A549 (cell line): Measurements from ENCODE around the gene ST6GALNAC5. TPM values are rescaled to one million over a fixed set of nuclear protein-coding genes. Genes with fewer than 3 reads are reported as not detected.

Source experiments
- ATAC-seq, 2 experiments: fragments of 200-7000 bp in 1 of 2; fragments of >200 bp in 1 of 2; cut with Nextera tagmentation in 1 of 2; cut with Tn5 transposase in 1 of 2; 3 replicates each; pipeline versions ENCODE4 v1.8.0 to v1.9.1; 2018 to 2020; ENCODE audit warnings: mild to moderate bottlenecking in 1 of 2, moderate library complexity in 1 of 2
- CTCF ChIA-PET: fragments of 300-600 bp; sonication (Branson Sonifier 250); formaldehyde crosslinking; extraction: SDS; loops from one replicate; lab custom pipeline; 2021; ENCODE audit warnings: antibody characterized with exemption, inconsistent platforms; lab: Yijun Ruan, JAX
- POLR2A ChIA-PET: fragments of 350-600 bp; formaldehyde crosslinking; extraction: SDS; loops from one replicate; lab custom pipeline; 2021; ENCODE audit warnings: antibody characterized with exemption, inconsistent platforms; lab: Yijun Ruan, JAX
- DNase-seq, 2 experiments: peaks; one replicate each; pipeline versions ENCODE4 v3.0.0 to v3.0.0-alpha.2; 2011 to 2016; ENCODE audit warnings: low read depth in 1 of 2, low spot score in 1 of 2
- FAIRE-seq: peaks from 2 replicates; lab custom pipeline; 2011; peaks lifted over from hg19 to GRCh38; lab: Jason Lieb, UNC
- H3K27ac ChIP-seq, 2 experiments: fragments of >200 bp; sonication (Bioruptor Twin); formaldehyde crosslinking; 3 replicates each; pipeline ENCODE4 v1.5.1; 2016 to 2017
- H3K4me1 ChIP-seq: fragments of >200 bp; sonication (Bioruptor Twin); formaldehyde crosslinking; 3 replicates; pipeline ENCODE4 v1.6.1; 2016
- H3K4me2 ChIP-seq: fragments of >200 bp; sonication (Bioruptor Twin); formaldehyde crosslinking; 3 replicates; pipeline ENCODE4 v1.6.1; 2016
- H3K4me3 ChIP-seq: fragments of >200 bp; sonication (Bioruptor Twin); formaldehyde crosslinking; 3 replicates; pipeline ENCODE4 v1.5.1; 2016
- H3K9me3 ChIP-seq: fragments of >200 bp; sonication (Bioruptor Twin); formaldehyde crosslinking; 3 replicates; pipeline ENCODE4 v1.6.1; 2016
- CBX8 ChIP-seq: fragments of 200-600 bp; sonication (generic); IDR thresholded peaks from 2 replicates; pipeline ENCODE4 v1.6.1; 2016
- EHF ChIP-seq: fragments of 250-450 bp; sonication (Bioruptor Pico); IDR thresholded peaks from 2 replicates; pipeline ENCODE4 v1.5.0; 2020; ENCODE audit warnings: mild to moderate bottlenecking
- ESRRA ChIP-seq: fragments of 150-350 bp; IDR thresholded peaks from 2 replicates; pipeline ENCODE4 v1.6.1; 2014; ENCODE audit warnings: mild to moderate bottlenecking, low read length, borderline replicate concordance
- GATA3 ChIP-seq: IDR thresholded peaks from 2 replicates; pipeline ENCODE4 v1.6.1; 2012; ENCODE audit warnings: borderline replicate concordance
- HEYL ChIP-seq: fragments of 250-450 bp; sonication (Bioruptor Pico); IDR thresholded peaks from 2 replicates; pipeline ENCODE4 v1.8.0; 2021; ENCODE audit warnings: mild to moderate bottlenecking, moderate library complexity
- HOXA7 ChIP-seq: fragments of 250-450 bp; sonication (Bioruptor Pico); IDR thresholded peaks from 2 replicates; pipeline ENCODE4 v1.5.0; 2020; ENCODE audit warnings: mild to moderate bottlenecking, moderate library complexity
- HOXB5 ChIP-seq: fragments of 250-450 bp; sonication (Bioruptor Pico); IDR thresholded peaks from 2 replicates; pipeline ENCODE4 v1.5.0; 2020; ENCODE audit warnings: mild to moderate bottlenecking, moderate library complexity
- JUNB ChIP-seq: fragments of >200 bp; sonication (Bioruptor Twin); formaldehyde crosslinking; IDR thresholded peaks from 2 replicates; pipeline ENCODE4 v1.6.1; 2016
- KDM1A ChIP-seq: fragments of 200-600 bp; sonication (generic); IDR thresholded peaks from 2 replicates; pipeline ENCODE4 v1.6.1; 2016; ENCODE audit warnings: low read depth, mild to moderate bottlenecking
- MAFK ChIP-seq: fragments of 450-650 bp; IDR thresholded peaks from 2 replicates; pipeline ENCODE4 v1.6.1; 2014; ENCODE audit not compliant: partially characterized antibody
- NFE2L2 ChIP-seq: fragments of 150-350 bp; conservative IDR thresholded peaks from 2 replicates; pipeline ENCODE4 v1.6.1; 2014; ENCODE audit warnings: low read length
- NR3C1 ChIP-seq: fragments of >200 bp; sonication (Bioruptor Twin); formaldehyde crosslinking; IDR thresholded peaks from 3 replicates; pipeline ENCODE4 v1.6.1; 2017
- RAD21 ChIP-seq, 2 experiments: fragments of >200 bp in 1 of 2; sonication (Bioruptor Twin) in 1 of 2; formaldehyde crosslinking in 1 of 2; IDR thresholded peaks in 1 of 2; conservative IDR thresholded peaks in 1 of 2; 2 replicates in 1 of 2; 3 replicates in 1 of 2; pipeline ENCODE4 v1.6.1; 2012 to 2018; ENCODE audit warnings: inconsistent platforms in 1 of 2
- TP53 ChIP-seq: fragments of 250-450 bp; sonication (Bioruptor Pico); IDR thresholded peaks from 2 replicates; pipeline ENCODE4 v1.5.0; 2021; ENCODE audit warnings: mild to moderate bottlenecking, moderate library complexity
- ZFP36 ChIP-seq: fragments of 450-650 bp; IDR thresholded peaks from 2 replicates; pipeline ENCODE4 v1.6.1; 2014; ENCODE audit warnings: borderline replicate concordance; ENCODE audit not compliant: partially characterized antibody
- ZSCAN20 ChIP-seq: fragments of 250-450 bp; sonication (Bioruptor Pico); IDR thresholded peaks from 2 replicates; pipeline ENCODE4 v1.8.0; 2022; ENCODE audit warnings: mild to moderate bottlenecking, moderate library complexity
- WGBS: methylation state at CpG from one replicate; pipeline ENCODE4 v1.1.6; 2017; ENCODE audit errors: missing lambda C conversion rate; 5-methylcytosine and 5-hydroxymethylcytosine counted together
- polyA plus RNA-seq, 4 experiments: library from polyadenylated mRNA; depleted of rRNA in 3 of 4; stranded (reverse); fragments of >200 nt; fragmentation: RNase III in 1 of 4; extraction: RNeasy Plus Mini Kit Qiagen cat#74134 plus additional on column Dnase treatment in 1 of 4; gene quantifications; 2 replicates in 3 of 4; 3 replicates in 1 of 4; pipeline ENCODE4 v1.2.3, GENCODE V29; 2011 to 2017
- TF ChIP-seq, protein P1 (sequence below): fragments of >200 bp; sonication (Bioruptor Twin); formaldehyde crosslinking; IDR thresholded peaks from 3 replicates; pipeline ENCODE4 v1.5.1; 2016
- TF ChIP-seq, protein P2 (sequence below): fragments of >200 bp; sonication (Bioruptor Twin); formaldehyde crosslinking; IDR thresholded peaks from 3 replicates; pipeline ENCODE4 v1.6.1; 2016
- TF ChIP-seq, protein P3 (sequence below): IDR thresholded peaks from 2 replicates; pipeline ENCODE4 v1.6.1; 2012
- TF ChIP-seq, protein P4 (sequence below): fragments of >200 bp; sonication (Bioruptor Twin); formaldehyde crosslinking; IDR thresholded peaks from 2 replicates; pipeline ENCODE4 v1.6.1; 2016
- TF ChIP-seq, protein P5 (sequence below): fragments of 250-450 bp; sonication (Bioruptor Pico); IDR thresholded peaks from 2 replicates; pipeline ENCODE4 v1.5.0; 2021; ENCODE audit warnings: mild to moderate bottlenecking, moderate library complexity, borderline replicate concordance

Gene ST6GALNAC5
- polyA plus RNA-seq, 2 of the 4 experiments (the other 2 are of a cell fraction) = not detected

DNA sequence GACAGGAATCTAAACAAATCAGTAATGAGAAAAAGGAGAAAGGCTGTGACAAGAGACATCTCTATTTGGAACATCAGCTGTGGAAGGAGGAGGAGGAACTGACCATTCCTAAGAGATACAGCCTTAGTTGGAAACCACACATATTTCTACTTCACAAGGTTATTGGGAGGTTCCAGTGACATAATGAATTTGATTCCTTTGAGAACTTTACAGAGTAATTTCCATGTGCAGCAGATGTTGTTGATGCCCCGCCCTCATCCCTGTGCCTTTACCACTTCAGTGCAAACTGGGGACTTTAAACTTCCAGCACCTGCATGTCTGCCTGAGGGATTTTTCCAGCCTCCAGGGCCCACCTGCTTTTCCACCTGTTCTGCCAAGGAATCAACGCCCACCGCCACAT is 9.3 kb upstream of the ST6GALNAC5 start:
- WGBS = 0% methylated on average over 3 of the region's 3 CpGs
- CTCF ChIA-PET = no interaction called here
- no peak for FAIRE-seq
- TF ChIP-seq HEYL (CRISPR knock-in tag) = no peak
- no peak for TF ChIP-seq NR3C1
- TF ChIP-seq, protein P1, sequence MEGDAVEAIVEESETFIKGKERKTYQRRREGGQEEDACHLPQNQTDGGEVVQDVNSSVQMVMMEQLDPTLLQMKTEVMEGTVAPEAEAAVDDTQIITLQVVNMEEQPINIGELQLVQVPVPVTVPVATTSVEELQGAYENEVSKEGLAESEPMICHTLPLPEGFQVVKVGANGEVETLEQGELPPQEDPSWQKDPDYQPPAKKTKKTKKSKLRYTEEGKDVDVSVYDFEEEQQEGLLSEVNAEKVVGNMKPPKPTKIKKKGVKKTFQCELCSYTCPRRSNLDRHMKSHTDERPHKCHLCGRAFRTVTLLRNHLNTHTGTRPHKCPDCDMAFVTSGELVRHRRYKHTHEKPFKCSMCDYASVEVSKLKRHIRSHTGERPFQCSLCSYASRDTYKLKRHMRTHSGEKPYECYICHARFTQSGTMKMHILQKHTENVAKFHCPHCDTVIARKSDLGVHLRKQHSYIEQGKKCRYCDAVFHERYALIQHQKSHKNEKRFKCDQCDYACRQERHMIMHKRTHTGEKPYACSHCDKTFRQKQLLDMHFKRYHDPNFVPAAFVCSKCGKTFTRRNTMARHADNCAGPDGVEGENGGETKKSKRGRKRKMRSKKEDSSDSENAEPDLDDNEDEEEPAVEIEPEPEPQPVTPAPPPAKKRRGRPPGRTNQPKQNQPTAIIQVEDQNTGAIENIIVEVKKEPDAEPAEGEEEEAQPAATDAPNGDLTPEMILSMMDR = no peak
- TF ChIP-seq RAD21 (conservative IDR thresholded peaks at IDR 0.05 in 1 of 2, IDR thresholded peaks at IDR 0.05 in 1 of 2) = no peak
- TF ChIP-seq, protein P2, sequence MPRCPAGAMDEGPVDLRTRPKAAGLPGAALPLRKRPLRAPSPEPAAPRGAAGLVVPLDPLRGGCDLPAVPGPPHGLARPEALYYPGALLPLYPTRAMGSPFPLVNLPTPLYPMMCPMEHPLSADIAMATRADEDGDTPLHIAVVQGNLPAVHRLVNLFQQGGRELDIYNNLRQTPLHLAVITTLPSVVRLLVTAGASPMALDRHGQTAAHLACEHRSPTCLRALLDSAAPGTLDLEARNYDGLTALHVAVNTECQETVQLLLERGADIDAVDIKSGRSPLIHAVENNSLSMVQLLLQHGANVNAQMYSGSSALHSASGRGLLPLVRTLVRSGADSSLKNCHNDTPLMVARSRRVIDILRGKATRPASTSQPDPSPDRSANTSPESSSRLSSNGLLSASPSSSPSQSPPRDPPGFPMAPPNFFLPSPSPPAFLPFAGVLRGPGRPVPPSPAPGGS = no peak
- TF ChIP-seq HOXB5 = no peak
- no peak for TF ChIP-seq KDM1A
- TF ChIP-seq ZFP36 = no peak
- no peak for TF ChIP-seq ZSCAN20 (CRISPR knock-in tag)
- TF ChIP-seq ESRRA = no peak
- no peak for TF ChIP-seq HOXA7
- TF ChIP-seq EHF = no peak
- POLR2A ChIA-PET = no interaction called here
- no peak for DNase-seq
- ATAC-seq = no peak
- H3K4me3 ChIP-seq = no peak overlapping the region
- H3K27ac ChIP-seq = no peak overlapping the region
- H3K4me2 ChIP-seq = no peak overlapping the region
- no peaks in the 10 kb centered on the region for H3K4me1 ChIP-seq
- no peaks in the 10 kb centered on the region for H3K9me3 ChIP-seq

DNA sequence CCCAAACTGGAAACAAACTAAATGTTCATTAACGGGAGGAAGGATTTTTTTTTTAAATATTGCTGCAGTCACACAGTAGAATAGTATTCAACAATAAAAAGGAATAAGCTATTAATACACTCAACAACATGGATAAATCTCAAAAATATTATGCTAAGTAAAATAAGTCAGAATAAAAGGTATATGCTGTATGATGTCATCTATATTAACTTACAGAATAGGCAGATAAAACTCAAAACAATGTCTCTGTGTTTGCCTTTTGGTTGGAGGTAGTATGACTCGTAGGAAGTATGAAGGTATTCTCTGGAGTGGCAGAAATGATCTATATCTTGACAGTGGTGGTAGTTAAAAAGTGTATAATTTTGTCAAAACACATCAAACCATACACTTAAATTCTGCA is 6.1 kb upstream of the ST6GALNAC5 start:
- no peak overlapping the region for H3K27ac ChIP-seq
- ChIA-PET POLR2A (no interaction called here), CTCF (no interaction called here)
- H3K4me1 ChIP-seq = no peaks in the 10 kb centered on the region
- no peak for DNase-seq
- H3K4me2 ChIP-seq = no peak overlapping the region
- ATAC-seq = no peak
- H3K4me3 ChIP-seq = no peak overlapping the region
- TF ChIP-seq GATA3 = no peak
- TF ChIP-seq CBX8 = no peak
- 14% methylated on average over 2 of the region's 2 CpGs for WGBS
- no peak for FAIRE-seq
- no peaks in the 10 kb centered on the region for H3K9me3 ChIP-seq

DNA sequence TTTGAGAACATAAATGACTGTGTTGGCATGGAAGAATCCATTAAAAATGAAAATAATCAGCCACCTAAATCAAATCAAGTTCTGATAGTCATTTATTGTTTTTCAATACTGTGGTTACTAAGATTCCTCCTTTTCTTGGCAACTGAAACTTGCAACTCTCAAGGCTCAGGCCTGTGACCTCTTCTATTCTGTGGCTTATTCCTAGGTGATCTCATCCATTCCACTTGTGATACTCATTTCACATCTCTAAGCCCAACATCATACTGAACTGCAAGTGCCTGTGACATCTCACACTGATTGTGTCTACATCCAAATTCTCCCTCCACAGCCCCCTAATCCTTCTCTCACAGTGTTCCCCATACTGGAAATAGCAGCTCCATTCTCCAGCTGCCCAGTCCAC is 4.8 kb upstream of the ST6GALNAC5 start:
- no peak for TF ChIP-seq ZSCAN20 (CRISPR knock-in tag)
- no peak for TF ChIP-seq MAFK
- TF ChIP-seq JUNB = no peak
- TF ChIP-seq, protein P3, sequence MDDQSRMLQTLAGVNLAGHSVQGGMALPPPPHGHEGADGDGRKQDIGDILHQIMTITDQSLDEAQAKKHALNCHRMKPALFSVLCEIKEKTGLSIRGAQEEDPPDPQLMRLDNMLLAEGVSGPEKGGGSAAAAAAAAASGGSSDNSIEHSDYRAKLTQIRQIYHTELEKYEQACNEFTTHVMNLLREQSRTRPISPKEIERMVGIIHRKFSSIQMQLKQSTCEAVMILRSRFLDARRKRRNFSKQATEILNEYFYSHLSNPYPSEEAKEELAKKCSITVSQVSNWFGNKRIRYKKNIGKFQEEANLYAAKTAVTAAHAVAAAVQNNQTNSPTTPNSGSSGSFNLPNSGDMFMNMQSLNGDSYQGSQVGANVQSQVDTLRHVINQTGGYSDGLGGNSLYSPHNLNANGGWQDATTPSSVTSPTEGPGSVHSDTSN = no peak
- no peak for TF ChIP-seq EHF
- TF ChIP-seq NFE2L2 = no peak
- no peak for TF ChIP-seq KDM1A
- no peak for TF ChIP-seq ESRRA
- TF ChIP-seq, protein P4, sequence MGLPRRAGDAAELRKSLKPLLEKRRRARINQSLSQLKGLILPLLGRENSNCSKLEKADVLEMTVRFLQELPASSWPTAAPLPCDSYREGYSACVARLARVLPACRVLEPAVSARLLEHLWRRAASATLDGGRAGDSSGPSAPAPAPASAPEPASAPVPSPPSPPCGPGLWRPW = no peak
- no peak for TF ChIP-seq NR3C1
- TF ChIP-seq TP53 (CRISPR knock-in tag) = no peak
- TF ChIP-seq, protein P5, sequence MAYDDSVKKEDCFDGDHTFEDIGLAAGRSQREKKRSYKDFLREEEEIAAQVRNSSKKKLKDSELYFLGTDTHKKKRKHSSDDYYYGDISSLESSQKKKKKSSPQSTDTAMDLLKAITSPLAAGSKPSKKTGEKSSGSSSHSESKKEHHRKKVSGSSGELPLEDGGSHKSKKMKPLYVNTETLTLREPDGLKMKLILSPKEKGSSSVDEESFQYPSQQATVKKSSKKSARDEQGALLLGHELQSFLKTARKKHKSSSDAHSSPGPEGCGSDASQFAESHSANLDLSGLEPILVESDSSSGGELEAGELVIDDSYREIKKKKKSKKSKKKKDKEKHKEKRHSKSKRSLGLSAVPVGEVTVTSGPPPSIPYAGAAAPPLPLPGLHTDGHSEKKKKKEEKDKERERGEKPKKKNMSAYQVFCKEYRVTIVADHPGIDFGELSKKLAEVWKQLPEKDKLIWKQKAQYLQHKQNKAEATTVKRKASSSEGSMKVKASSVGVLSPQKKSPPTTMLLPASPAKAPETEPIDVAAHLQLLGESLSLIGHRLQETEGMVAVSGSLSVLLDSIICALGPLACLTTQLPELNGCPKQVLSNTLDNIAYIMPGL (CRISPR knock-in tag) = no peak
- Histone ChIP-seq H3K4me1 (no peaks in the 10 kb centered on the region), H3K27ac (no peak overlapping the region), H3K9me3 (no peaks in the 10 kb centered on the region), H3K4me3 (no peak overlapping the region), H3K4me2 (no peak overlapping the region)
- ATAC-seq = no peak
- CTCF ChIA-PET = interaction anchor here (1.0 kb wide), 1 partner anchor 170 kb away, joined by 3 read pairs; no protein-coding TSS in a partner anchor
- POLR2A ChIA-PET = no interaction called here
- no peak for DNase-seq
- no peak for FAIRE-seq
